ENCODE measurements around the gene AK8.
A peak's percentile ranks its signal among the peaks of the same experiment; 100 is the strongest.

Gene AK8

GRCh38 chr9:132842124-132843044 is 35.7 kb downstream of the AK8 start:
- Histone ChIP-seq H2BK15ac (ENCODE audit: low read length) (no peak overlapping the region), H3K4me1 (ENCODE audit: control insufficient read depth in 2 of 2, insufficient read depth in 1 of 2, low read depth in 1 of 2, low read length in 2 of 2) (peaks cover 0 to 2% of the 10 kb centered on the region in 2 donors), H2AK5ac (ENCODE audit: low read depth, low read length) (no peak overlapping the region), H3K4me3 (ENCODE audit: low read length in 2 of 2) (no peak overlapping the region), H3K23ac (ENCODE audit: low read depth, low read length, poor library complexity) (no peak overlapping the region), H4K91ac (ENCODE audit: low read depth, low read length, poor library complexity) (no peak overlapping the region), H2AFZ (ENCODE audit: low read length) (no peak overlapping the region), H3K79me1 (ENCODE audit: low read depth, low read length) (no peaks in the 10 kb centered on the region), H3K27ac (replicated peaks; ENCODE audit: low read length) (no peak overlapping the region), H3K27me3 (ENCODE audit: control insufficient read depth in 3 of 3, insufficient read depth in 3 of 3, low read depth in 1 of 3, low read length in 3 of 3) (no peaks in the 10 kb centered on the region), H2BK5ac (ENCODE audit: low read length) (no peak overlapping the region), H3K9ac (ENCODE audit: low read depth, low read length, poor library complexity) (no peak overlapping the region), H3K36me3 (replicated peaks in 1 of 2; ENCODE audit: control insufficient read depth in 2 of 2, insufficient read depth in 2 of 2, low read length in 2 of 2) (no peaks in the 10 kb centered on the region), H4K8ac (ENCODE audit: low read depth, low read length) (no peak overlapping the region), H3K14ac (ENCODE audit: low read length) (no peak overlapping the region), H3K4me2 (ENCODE audit: insufficient read depth, low read length, poor library complexity, severe bottlenecking) (no peak overlapping the region), H3K18ac (ENCODE audit: low read length) (no peak overlapping the region), H3K4ac (ENCODE audit: low read length) (no peak overlapping the region), H3K9me3 (replicated peaks in 1 of 2; ENCODE audit: control insufficient read depth in 2 of 2, insufficient read depth in 1 of 2, low read depth in 1 of 2, low read length in 2 of 2) (no peaks in the 10 kb centered on the region), H2BK12ac (ENCODE audit: low read length) (no peak overlapping the region), H2BK120ac (ENCODE audit: low read depth, low read length) (no peak overlapping the region)
- no peak for DNase-seq (ENCODE audit: low spot score)
- no CpG with 5 or more reads among the region's 5 CpGs for WGBS, 2 donors (ENCODE audit: extremely low coverage in 2 of 2, insufficient read length in 2 of 2, insufficient replicate concordance in 1 of 2)

DNA sequence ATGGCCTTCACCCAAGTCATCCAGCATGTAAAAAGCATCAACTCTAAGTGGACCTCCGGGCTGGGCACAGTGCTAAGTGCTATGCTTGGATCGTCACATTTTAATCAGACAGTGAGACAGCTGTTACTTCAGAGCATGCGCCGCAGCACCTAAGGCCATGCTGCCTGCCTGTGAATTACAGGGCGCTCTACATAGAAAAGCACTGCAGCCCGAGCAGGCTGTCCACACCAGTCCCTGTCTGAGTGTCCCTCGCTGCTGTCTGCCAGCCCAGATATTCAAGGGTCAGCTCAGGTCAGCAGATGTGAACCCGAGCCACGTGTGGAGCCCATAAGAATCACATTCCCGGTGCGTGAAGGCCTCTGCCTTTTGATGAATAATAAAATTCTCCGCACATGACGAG is 37.1 kb downstream of the AK8 start:
- Histone ChIP-seq H2AFZ (ENCODE audit: low read length) (no peak overlapping the region), H2BK12ac (ENCODE audit: low read length) (no peak overlapping the region), H2BK15ac (ENCODE audit: low read length) (no peak overlapping the region), H3K4me3 (ENCODE audit: low read length in 2 of 2) (no peak overlapping the region), H3K36me3 (replicated peaks in 1 of 2; ENCODE audit: control insufficient read depth in 2 of 2, insufficient read depth in 2 of 2, low read length in 2 of 2) (no peaks in the 10 kb centered on the region), H3K18ac (ENCODE audit: low read length) (no peak overlapping the region), H3K9ac (ENCODE audit: low read depth, low read length, poor library complexity) (no peak overlapping the region), H3K4me2 (ENCODE audit: insufficient read depth, low read length, poor library complexity, severe bottlenecking) (no peak overlapping the region), H3K23ac (ENCODE audit: low read depth, low read length, poor library complexity) (no peak overlapping the region), H3K14ac (ENCODE audit: low read length) (no peak overlapping the region), H3K27ac (replicated peaks; ENCODE audit: low read length) (no peak overlapping the region), H3K27me3 (ENCODE audit: control insufficient read depth in 3 of 3, insufficient read depth in 3 of 3, low read depth in 1 of 3, low read length in 3 of 3) (no peaks in the 10 kb centered on the region), H2BK120ac (ENCODE audit: low read depth, low read length) (no peak overlapping the region), H2BK5ac (ENCODE audit: low read length) (no peak overlapping the region), H3K4me1 (ENCODE audit: control insufficient read depth in 2 of 2, insufficient read depth in 1 of 2, low read depth in 1 of 2, low read length in 2 of 2) (peaks cover 0 to 2% of the 10 kb centered on the region in 2 donors), H2AK5ac (ENCODE audit: low read depth, low read length) (no peak overlapping the region), H3K9me3 (replicated peaks in 1 of 2; ENCODE audit: control insufficient read depth in 2 of 2, insufficient read depth in 1 of 2, low read depth in 1 of 2, low read length in 2 of 2) (no peaks in the 10 kb centered on the region), H3K79me1 (ENCODE audit: low read depth, low read length) (no peaks in the 10 kb centered on the region), H4K91ac (ENCODE audit: low read depth, low read length, poor library complexity) (no peak overlapping the region), H4K8ac (ENCODE audit: low read depth, low read length) (no peak overlapping the region), H3K4ac (ENCODE audit: low read length) (no peak overlapping the region)
- no CpG with 5 or more reads among the region's 13 CpGs for WGBS, 2 donors (ENCODE audit: extremely low coverage in 2 of 2, insufficient read length in 2 of 2, insufficient replicate concordance in 1 of 2)
- no peak for DNase-seq (ENCODE audit: low spot score)

DNA sequence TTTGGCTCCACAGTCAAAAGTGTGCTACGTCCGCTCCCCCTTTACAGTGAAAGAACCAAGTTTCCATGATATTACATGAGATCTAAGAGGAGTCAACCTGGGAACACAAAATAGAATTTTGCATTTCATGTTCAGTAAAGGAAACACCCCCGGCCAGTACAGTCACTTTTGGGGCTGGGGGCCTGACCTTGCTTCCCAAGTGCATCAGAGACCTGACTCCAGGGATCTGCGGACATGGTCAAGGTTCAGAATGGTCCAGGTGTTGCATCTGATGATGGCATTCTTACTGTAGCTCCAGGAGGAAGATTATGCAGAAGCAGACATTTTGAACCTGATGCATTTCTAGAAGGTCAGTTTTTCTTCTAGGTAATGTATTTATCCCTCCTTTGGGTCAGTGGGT is 39.8 kb downstream of the AK8 start:
- no peak overlapping the region for H3K18ac ChIP-seq (ENCODE audit: low read length)
- no peak overlapping the region for H2AFZ ChIP-seq (ENCODE audit: low read length)
- peaks cover 7 to 10% of the 10 kb centered on the region in 2 donors for H3K4me1 ChIP-seq (ENCODE audit: control insufficient read depth in 2 of 2, insufficient read depth in 1 of 2, low read depth in 1 of 2, low read length in 2 of 2)
- no peak overlapping the region for H4K91ac ChIP-seq (ENCODE audit: low read depth, low read length, poor library complexity)
- no peak overlapping the region for H3K14ac ChIP-seq (ENCODE audit: low read length)
- H3K79me1 ChIP-seq (ENCODE audit: low read depth, low read length) = no peaks in the 10 kb centered on the region
- H3K36me3 ChIP-seq (replicated peaks in 1 of 2; ENCODE audit: control insufficient read depth in 2 of 2, insufficient read depth in 2 of 2, low read length in 2 of 2) = no peaks in the 10 kb centered on the region
- no peak overlapping the region for H2BK120ac ChIP-seq (ENCODE audit: low read depth, low read length)
- DNase-seq (ENCODE audit: low spot score) = no peak
- H3K27me3 ChIP-seq (ENCODE audit: control insufficient read depth in 3 of 3, insufficient read depth in 3 of 3, low read depth in 1 of 3, low read length in 3 of 3) = peaks cover 0 to 4% (median 0%) of the 10 kb centered on the region in 3 experiments
- H3K23ac ChIP-seq (ENCODE audit: low read depth, low read length, poor library complexity) = no peak overlapping the region
- H3K27ac ChIP-seq (replicated peaks; ENCODE audit: low read length) = no peak overlapping the region
- H4K8ac ChIP-seq (ENCODE audit: low read depth, low read length) = no peak overlapping the region
- no peak overlapping the region for H3K4me3 ChIP-seq (ENCODE audit: low read length in 2 of 2)
- no peak overlapping the region for H3K4me2 ChIP-seq (ENCODE audit: insufficient read depth, low read length, poor library complexity, severe bottlenecking)
- no peak overlapping the region for H2BK5ac ChIP-seq (ENCODE audit: low read length)
- H2AK5ac ChIP-seq (ENCODE audit: low read depth, low read length) = no peak overlapping the region
- H3K9ac ChIP-seq (ENCODE audit: low read depth, low read length, poor library complexity) = no peak overlapping the region
- no CpG with 5 or more reads among the region's 4 CpGs for WGBS, 2 donors (ENCODE audit: extremely low coverage in 2 of 2, insufficient read length in 2 of 2, insufficient replicate concordance in 1 of 2)
- H2BK15ac ChIP-seq (ENCODE audit: low read length) = no peak overlapping the region
- H2BK12ac ChIP-seq (ENCODE audit: low read length) = no peak overlapping the region
- H3K4ac ChIP-seq (ENCODE audit: low read length) = no peak overlapping the region
- no peaks in the 10 kb centered on the region for H3K9me3 ChIP-seq (replicated peaks in 1 of 2; ENCODE audit: control insufficient read depth in 2 of 2, insufficient read depth in 1 of 2, low read depth in 1 of 2, low read length in 2 of 2)

DNA sequence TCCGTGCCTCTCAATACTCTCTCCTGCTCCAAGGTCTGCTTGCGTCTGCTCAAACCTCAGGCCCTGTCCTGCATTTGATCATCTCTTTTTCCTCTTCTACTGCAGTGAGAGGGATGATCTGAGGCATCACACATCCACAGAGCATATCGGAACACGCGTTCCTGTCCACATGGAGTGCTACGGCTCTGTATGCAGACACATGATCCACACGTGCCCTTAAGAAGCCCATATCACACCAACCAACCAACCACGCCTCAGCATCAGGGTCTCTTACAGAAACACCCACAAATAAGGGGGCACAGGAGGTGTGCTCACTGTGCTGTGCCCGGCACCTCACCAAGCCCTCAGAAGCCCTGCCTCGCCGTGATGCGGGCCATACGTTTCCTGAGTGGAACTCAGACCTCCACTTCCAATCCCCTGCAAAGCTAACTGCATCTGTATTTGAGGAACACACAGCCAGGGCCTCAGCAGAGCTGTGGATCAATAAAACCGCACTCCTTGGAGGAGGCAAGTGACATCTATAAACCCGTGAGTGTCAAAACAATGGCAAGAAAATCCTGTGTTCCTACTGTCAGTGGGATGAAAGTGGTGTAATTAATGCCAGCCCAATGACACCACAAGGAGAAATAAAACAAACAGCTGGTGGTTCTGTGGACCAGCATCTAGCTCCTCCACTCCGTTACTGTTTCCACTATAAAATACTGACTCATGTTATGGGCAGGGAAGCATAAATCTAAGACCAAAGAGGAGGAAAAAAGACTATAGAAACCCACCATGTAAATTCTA is 40.4 kb downstream of the AK8 start:
- Histone ChIP-seq H2BK15ac (ENCODE audit: low read length) (no peak overlapping the region), H2AK5ac (ENCODE audit: low read depth, low read length) (peak overlapping the region; percentile 21), H2BK12ac (ENCODE audit: low read length) (peak overlapping the region; percentile 31), H2BK120ac (ENCODE audit: low read depth, low read length) (no peak overlapping the region), H3K27me3 (ENCODE audit: control insufficient read depth in 3 of 3, insufficient read depth in 3 of 3, low read depth in 1 of 3, low read length in 3 of 3) (peaks cover 0 to 7% (median 0%) of the 10 kb centered on the region in 3 experiments), H3K27ac (replicated peaks; ENCODE audit: low read length) (no peak overlapping the region), H3K36me3 (replicated peaks in 1 of 2; ENCODE audit: control insufficient read depth in 2 of 2, insufficient read depth in 2 of 2, low read length in 2 of 2) (no peaks in the 10 kb centered on the region), H3K14ac (ENCODE audit: low read length) (no peak overlapping the region), H2BK5ac (ENCODE audit: low read length) (no peak overlapping the region), H4K91ac (ENCODE audit: low read depth, low read length, poor library complexity) (no peak overlapping the region), H3K4me3 (ENCODE audit: low read length in 2 of 2) (no peak overlapping the region), H3K4ac (ENCODE audit: low read length) (no peak overlapping the region), H3K4me1 (ENCODE audit: control insufficient read depth in 2 of 2, insufficient read depth in 1 of 2, low read depth in 1 of 2, low read length in 2 of 2) (peaks cover 11 to 15% of the 10 kb centered on the region in 2 donors), H2AFZ (ENCODE audit: low read length) (no peak overlapping the region), H3K18ac (ENCODE audit: low read length) (no peak overlapping the region), H4K8ac (ENCODE audit: low read depth, low read length) (no peak overlapping the region), H3K9me3 (replicated peaks in 1 of 2; ENCODE audit: control insufficient read depth in 2 of 2, insufficient read depth in 1 of 2, low read depth in 1 of 2, low read length in 2 of 2) (no peaks in the 10 kb centered on the region), H3K79me1 (ENCODE audit: low read depth, low read length) (no peaks in the 10 kb centered on the region), H3K4me2 (ENCODE audit: insufficient read depth, low read length, poor library complexity, severe bottlenecking) (no peak overlapping the region), H3K9ac (ENCODE audit: low read depth, low read length, poor library complexity) (no peak overlapping the region), H3K23ac (ENCODE audit: low read depth, low read length, poor library complexity) (peak overlapping the region; percentile 43)
- DNase-seq (ENCODE audit: low spot score) = no peak
- no CpG with 5 or more reads among the region's 16 CpGs for WGBS, 2 donors (ENCODE audit: extremely low coverage in 2 of 2, insufficient read length in 2 of 2, insufficient replicate concordance in 1 of 2)

Data from neuronal stem cell (in vitro differentiated cells).